Transverse colon (tissue), 4 donors: Measurements from ENCODE around the gene SNED1.

ENCODE experiments used
- CTCF ChIP-seq, 5 experiments: fragments of 200-600 bp in 3 of 5; fragments of 450-650 bp in 2 of 5; sonication (generic) in 3 of 5; IDR thresholded peaks; 1 replicate in 2 of 5; 2 replicates in 3 of 5; pipeline ENCODE4 v1.5.1; 2016 to 2017; ENCODE audit warnings: antibody characterized with exemption in 5 of 5, inconsistent platforms in 3 of 5, mild to moderate bottlenecking in 2 of 5, moderate library complexity in 1 of 5
- EP300 ChIP-seq: sonication (generic); formaldehyde crosslinking; IDR thresholded peaks from one replicate; pipeline ENCODE4 v1.6.1; 2017; ENCODE audit warnings: antibody characterized with exemption, low read depth
- POLR2A ChIP-seq: fragments of 450-650 bp; IDR thresholded peaks from one replicate; pipeline ENCODE4 v1.6.1; 2016; ENCODE audit warnings: antibody characterized with exemption, mild to moderate bottlenecking, moderate library complexity
- POLR2AphosphoS5 ChIP-seq, 3 donors: sonication (generic); formaldehyde crosslinking; IDR thresholded peaks; one replicate each; pipeline ENCODE4 v1.6.1; 2016; ENCODE audit warnings: antibody characterized with exemption in 3 of 3

GRCh38 chr2:240993446-240994170 is 4.8 kb upstream of the SNED1 start:
- TF ChIP-seq POLR2A (no peak), CTCF (IDR thresholded peaks at IDR 0.05) (no peak), POLR2AphosphoS5 (IDR thresholded peaks at IDR 0.05) (no peak), EP300 (no peak)
